H1 (cell line): ENCODE measurements around the gene RAB44. TPM values are rescaled to one million over a fixed set of nuclear protein-coding genes. Genes with fewer than 3 reads are reported as not detected.

Experiments
- ASH2L ChIP-seq: fragments of 200-600, 300-600 bp; sonication (generic); IDR thresholded peaks from one replicate; pipeline ENCODE4 v1.7.1; 2017; ENCODE audit warnings: low read length
- CEBPB ChIP-seq: IDR thresholded peaks from 2 replicates; pipeline ENCODE4 v1.6.1; 2012; ENCODE audit warnings: low read depth, low read length
- CHD7 ChIP-seq: fragments of 300-600 bp; sonication (generic); IDR thresholded peaks from 2 replicates; pipeline ENCODE4 v1.7.1; 2012; ENCODE audit warnings: low read length, moderate library complexity, mild to moderate bottlenecking, inconsistent platforms; ENCODE audit not compliant: insufficient replicate concordance
- CREB1 ChIP-seq: IDR thresholded peaks from 2 replicates; pipeline ENCODE4 v1.6.1; 2012; ENCODE audit warnings: inconsistent platforms
- EP300 ChIP-seq, 2 experiments: IDR thresholded peaks; 1 replicate in 1 of 2; 2 replicates in 1 of 2; pipeline ENCODE4 v1.6.1; 2011 to 2012; ENCODE audit warnings: low read depth in 2 of 2, low read length in 2 of 2, mild to moderate bottlenecking in 2 of 2, borderline replicate concordance in 1 of 2, inconsistent platforms in 1 of 2, moderate library complexity in 1 of 2
- HDAC2 ChIP-seq, 2 experiments: fragments of 300-600 bp in 1 of 2; sonication (generic) in 1 of 2; IDR thresholded peaks; 2 replicates each; pipeline ENCODE4 v1.6.1; 2011 to 2012; ENCODE audit warnings: low read depth in 2 of 2, low read length in 2 of 2, mild to moderate bottlenecking in 2 of 2, moderate library complexity in 2 of 2, borderline replicate concordance in 1 of 2, inconsistent platforms in 1 of 2
- RXRA ChIP-seq: IDR thresholded peaks from 2 replicates; pipeline ENCODE4 v1.6.1; 2011; ENCODE audit warnings: low read depth, mild to moderate bottlenecking, low read length, moderate library complexity; ENCODE audit not compliant: insufficient read depth
- SIX5 ChIP-seq: IDR thresholded peaks from 2 replicates; pipeline ENCODE4 v1.6.1; 2011; ENCODE audit warnings: mild to moderate bottlenecking, low read depth, low read length
- SRF ChIP-seq: IDR thresholded peaks from 2 replicates; pipeline ENCODE4 v1.6.1; 2011; ENCODE audit warnings: mild to moderate bottlenecking, low read depth, low read length, moderate library complexity
- TBP ChIP-seq: IDR thresholded peaks from 2 replicates; pipeline ENCODE4 v1.6.1; 2011; ENCODE audit warnings: low read depth, low read length, improper control_type of control experiment
- polyA plus RNA-seq, 7 experiments: library from polyadenylated mRNA; depleted of rRNA in 3 of 7; stranded (reverse) in 5 of 7; unstranded in 2 of 7; fragments of >200 nt in 5 of 7; fragments of 200-250 nt in 2 of 7; gene quantifications; 1 replicate in 5 of 7; 2 replicates in 1 of 7; 4 replicates in 1 of 7; pipeline versions ENCODE4 v1.2.1 to v1.2.3, GENCODE V29; 2011 to 2013; ENCODE audit warnings: missing spikeins in 2 of 7, mixed read lengths in 2 of 7
- total RNA-seq: library from RNA; stranded (reverse); fragmentation: NEBNext Ultra II Directional; extraction: Animal tissue kit (Norgen Biotek cat#: 25700); gene quantifications from 2 replicates; pipeline ENCODE4 v1.2.1, GENCODE V29; 2021

The RAB44 gene
- total and polyA plus RNA-seq, 2 of the 8 experiments (the other 6 are each of a cell fraction or from before 2014, with no cell fraction given), result 0.02 TPM; not detected in 1

- TF ChIP-seq CHD7, result no peak
- no peak for TF ChIP-seq CREB1
- no peak for TF ChIP-seq HDAC2 (IDR thresholded peaks at IDR 0.05; ENCODE audit: borderline replicate concordance in 1 of 2, low read depth in 2 of 2, low read length in 2 of 2)
- TF ChIP-seq CEBPB, result no peak
- TF ChIP-seq RXRA, result no peak
- TF ChIP-seq TBP, result no peak
- TF ChIP-seq SIX5, result no peak
- TF ChIP-seq EP300 (IDR thresholded peaks at IDR 0.05; ENCODE audit: borderline replicate concordance in 1 of 2, low read depth in 2 of 2, low read length in 2 of 2), result no peak
- no peak for TF ChIP-seq SRF
- TF ChIP-seq ASH2L, result no peak
These were observed 78.5 kb downstream of the RAB44 start (continued) for GRCh38 chr6:36776167-36776566.
